A673 (cell line): ENCODE results near the gene MUC20. TPM values are rescaled to one million over a fixed set of nuclear protein-coding genes. Genes with fewer than 3 reads are reported as not detected.

ENCODE experiments used
- BruUV-seq: library from RNA; stranded (reverse); fragments of 400-500 nt; replicated peaks from 2 replicates; lab custom pipeline; 2021; lab: Mats Ljungman, UMichigan
- CTCF ChIA-PET: fragments of 300-600 bp; sonication (Branson Sonifier 250); formaldehyde crosslinking; loops from one replicate; lab custom pipeline; 2022; ENCODE audit warnings: antibody characterized with exemption; lab: Charles Lee
- POLR2A ChIA-PET: fragments of 300-600 bp; sonication (Branson Sonifier 250); formaldehyde crosslinking; loops from one replicate; lab custom pipeline; 2022; ENCODE audit warnings: antibody characterized with exemption; ENCODE audit not compliant: low non-redundant PET; lab: Charles Lee
- DNase-seq: peaks from one replicate; pipeline ENCODE4 v3.0.0-alpha.2; 2015; ENCODE audit warnings: low spot score
- H3K27ac ChIP-seq: fragments of 200-600 bp; sonication (generic); 2 replicates; pipeline ENCODE4 v1.5.1; 2016; ENCODE audit warnings: mixed run types, low read depth, mild to moderate bottlenecking, mixed read lengths, antibody characterized with exemption, low read length; ENCODE audit not compliant: poor library complexity, severe bottlenecking
- H3K27me3 ChIP-seq: fragments of 200-600 bp; sonication (generic); replicated peaks from 2 replicates; pipeline ENCODE4 v1.6.1; 2017; ENCODE audit warnings: mixed run types, low read depth, mild to moderate bottlenecking, mixed read lengths, antibody characterized with exemption, low read length; ENCODE audit not compliant: insufficient read depth, poor library complexity
- H3K36me3 ChIP-seq: fragments of 200-600 bp; sonication (generic); 2 replicates; pipeline ENCODE4 v1.6.1; 2016; ENCODE audit warnings: mixed run types, mild to moderate bottlenecking, mixed read lengths, antibody characterized with exemption, low read length; ENCODE audit not compliant: insufficient read depth, poor library complexity, severe bottlenecking
- H3K4me1 ChIP-seq: fragments of 200-600 bp; sonication (generic); 2 replicates; pipeline ENCODE4 v1.6.1; 2017; ENCODE audit warnings: mixed run types, mild to moderate bottlenecking, mixed read lengths, antibody characterized with exemption, low read length; ENCODE audit not compliant: insufficient read depth, poor library complexity, severe bottlenecking
- H3K4me3 ChIP-seq: fragments of 200-600 bp; sonication (generic); 2 replicates; pipeline ENCODE4 v1.5.1; 2016; ENCODE audit warnings: low read depth, mixed run types, mild to moderate bottlenecking, mixed read lengths, low read length; ENCODE audit not compliant: poor library complexity, severe bottlenecking
- H3K9me3 ChIP-seq: fragments of 200-600 bp; sonication (generic); 2 replicates; pipeline ENCODE4 v1.6.1; 2016; ENCODE audit warnings: mixed run types, low read depth, mild to moderate bottlenecking, mixed read lengths, antibody characterized with exemption, low read length; ENCODE audit not compliant: poor library complexity, severe bottlenecking
- CTCF ChIP-seq: fragments of 300-800, 200-600 bp; sonication (generic); conservative IDR thresholded peaks from 2 replicates; pipeline ENCODE4 v1.5.1; 2017; ENCODE audit warnings: low read depth, mild to moderate bottlenecking, antibody characterized with exemption, low read length, moderate library complexity, mixed read lengths
- EZH2 ChIP-seq: fragments of 200-600 bp; sonication (generic); IDR thresholded peaks from 2 replicates; pipeline ENCODE4 v1.6.1; 2017; ENCODE audit warnings: borderline replicate concordance, low read depth, mild to moderate bottlenecking, mixed read lengths, antibody characterized with exemption, low read length; ENCODE audit not compliant: poor library complexity, severe bottlenecking
- intact Hi-C: fragments of 100-400 bp; cut with micrococcal nuclease; formaldehyde crosslinking; loops from one replicate; pipeline ENCODE4 v1.10.0; 2022; ENCODE audit not compliant: unreplicated experiment
- total RNA-seq: library from RNA; stranded (reverse); gene quantifications from 2 replicates; pipeline ENCODE4 v1.2.3, GENCODE V29; 2021

The MUC20 gene
- total RNA-seq, 1 experiment from 2014 or later = 1.1 TPM

- BruUV-seq = no TSS peak
- intact Hi-C loops = no loop called here
- CTCF ChIA-PET = no interaction called here
- no peak for DNase-seq
- no peaks in the 10 kb centered on the region for H3K9me3 ChIP-seq
- no peaks in the 10 kb centered on the region for H3K27me3 ChIP-seq
- H3K36me3 ChIP-seq = no peaks in the 10 kb centered on the region
- no peak for TF ChIP-seq EZH2
- no peak for TF ChIP-seq CTCF
- H3K4me1 ChIP-seq = no peaks in the 10 kb centered on the region
- POLR2A ChIA-PET = no interaction called here
- H3K27ac ChIP-seq = no peak overlapping the region
- no peak overlapping the region for H3K4me3 ChIP-seq
Measured at GRCh38 chr3:195738274-195739044, 17.7 kb downstream of the MUC20 start.

- no peak overlapping the region for H3K27ac ChIP-seq
- intact Hi-C loops = no loop called here
- DNase-seq = no peak
- H3K4me1 ChIP-seq = no peaks in the 10 kb centered on the region
- TF ChIP-seq CTCF (no peak), EZH2 (no peak)
- ChIA-PET CTCF (no interaction called here), POLR2A (no interaction called here)
- no peaks in the 10 kb centered on the region for H3K9me3 ChIP-seq
- no peaks in the 10 kb centered on the region for H3K36me3 ChIP-seq
- BruUV-seq = no TSS peak
- H3K4me3 ChIP-seq = no peak overlapping the region
- no peaks in the 10 kb centered on the region for H3K27me3 ChIP-seq
Measured at GRCh38 chr3:195739561-195740111, 18.9 kb downstream of the MUC20 start.

DNA sequence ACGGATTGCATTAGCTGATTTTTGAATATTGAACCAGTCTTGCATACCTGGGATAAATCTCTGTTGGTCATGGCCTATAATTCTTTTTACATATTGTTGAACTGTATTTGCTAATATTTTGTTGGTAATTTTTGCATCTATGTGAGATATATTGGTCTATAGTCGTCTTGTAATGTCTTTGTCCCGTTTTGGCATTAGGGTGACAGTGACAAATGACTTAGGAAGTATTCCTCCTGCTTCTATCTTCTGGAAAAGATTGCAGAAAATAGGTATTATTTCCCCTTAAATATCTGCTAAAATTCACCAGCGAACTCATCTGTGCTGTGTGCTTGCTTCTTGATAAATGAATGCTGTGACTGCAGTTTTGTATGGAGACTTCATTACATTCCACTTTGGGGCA lies 23.7 kb downstream of the MUC20 start:
- H3K4me3 ChIP-seq = no peak overlapping the region
- H3K27ac ChIP-seq = no peak overlapping the region
- no peaks in the 10 kb centered on the region for H3K36me3 ChIP-seq
- ChIA-PET CTCF (no interaction called here), POLR2A (interaction anchor here (0.7 kb wide), 1 partner anchor 8 kb away, joined by 3 read pairs; no protein-coding TSS in a partner anchor)
- H3K4me1 ChIP-seq = no peaks in the 10 kb centered on the region
- no peak for DNase-seq
- H3K27me3 ChIP-seq = no peaks in the 10 kb centered on the region
- TF ChIP-seq CTCF = no peak
- no peak for TF ChIP-seq EZH2
- BruUV-seq = no TSS peak
- intact Hi-C loops = loop anchor here (1.0 kb wide), 1 partner anchor 14 kb away; no protein-coding TSS in a partner anchor
- H3K9me3 ChIP-seq = no peaks in the 10 kb centered on the region
